Duodenal mucosa (tissue), 2 donors: ENCODE results near the gene CDCA4.
"Not testable (repeated sequence)": the region's sequence is repeated elsewhere in the genome, so short reads cannot be mapped to it uniquely, and the experiment has no call there.

Experiments
- H3K27ac ChIP-seq: one replicate; pipeline ENCODE4 v1.7.0; 2013; ENCODE audit warnings: low read depth, low read length
- H3K27me3 ChIP-seq, 2 donors: one replicate each; pipeline ENCODE4 v1.7.0; 2013; ENCODE audit warnings: low read length in 2 of 2, control low read depth in 1 of 2; ENCODE audit not compliant: insufficient read depth in 2 of 2, control insufficient read depth in 1 of 2
- H3K36me3 ChIP-seq, 2 donors: one replicate each; pipeline ENCODE4 v1.7.0; 2013; ENCODE audit warnings: low read length in 2 of 2, control low read depth in 1 of 2; ENCODE audit not compliant: insufficient read depth in 2 of 2, control insufficient read depth in 1 of 2
- H3K4me1 ChIP-seq, 2 donors: one replicate each; pipeline ENCODE4 v1.7.0; 2013; ENCODE audit warnings: low read length in 2 of 2, control low read depth in 1 of 2; ENCODE audit not compliant: insufficient read depth in 2 of 2, control insufficient read depth in 1 of 2
- H3K4me3 ChIP-seq, 2 donors: one replicate each; pipeline ENCODE4 v1.7.0; 2013; ENCODE audit warnings: low read length in 2 of 2, low read depth in 1 of 2
- H3K9ac ChIP-seq, 2 donors: one replicate each; pipeline ENCODE4 v1.7.0; 2013; ENCODE audit warnings: low read length in 2 of 2, low read depth in 1 of 2
- H3K9me3 ChIP-seq, 2 donors: one replicate each; pipeline ENCODE4 v1.7.0; 2013; ENCODE audit warnings: low read length in 2 of 2, control low read depth in 1 of 2; ENCODE audit not compliant: control insufficient read depth in 1 of 2

The CDCA4 gene

GRCh38 chr14:105049753-105050550, 29.1 kb upstream of the CDCA4 start:
- Histone ChIP-seq H3K36me3 (peaks cover 0 to 10% of the 10 kb centered on the region in 2 donors), H3K9me3 (no peaks in the 10 kb centered on the region), H3K9ac (no peak overlapping the region), H3K27ac (no peak overlapping the region), H3K27me3 (no peaks in the 10 kb centered on the region), H3K4me1 (peaks cover 10 to 15% of the 10 kb centered on the region in 2 donors), H3K4me3 (no peak overlapping the region)

GRCh38 chr14:105047283-105048016, 26.6 kb upstream of the CDCA4 start:
- H3K9me3 ChIP-seq: no peaks in the 10 kb centered on the region
- peaks cover 10 to 15% of the 10 kb centered on the region in 2 donors for H3K4me1 ChIP-seq
- H3K27ac ChIP-seq: no peak overlapping the region
- H3K27me3 ChIP-seq: peaks cover 0 to 6% of the 10 kb centered on the region in 2 donors
- peaks cover 0 to 10% of the 10 kb centered on the region in 2 donors for H3K36me3 ChIP-seq
- no peak overlapping the region for H3K4me3 ChIP-seq
- no peak overlapping the region for H3K9ac ChIP-seq

GRCh38 chr14:105046891-105047282, 26.0 kb upstream of the CDCA4 start:
- Histone ChIP-seq H3K9me3 (no peaks in the 10 kb centered on the region), H3K4me3 (no peak overlapping the region), H3K27me3 (peaks cover 0 to 6% of the 10 kb centered on the region in 2 donors), H3K36me3 (peaks cover 0 to 10% of the 10 kb centered on the region in 2 donors), H3K4me1 (peaks cover 10 to 15% of the 10 kb centered on the region in 2 donors), H3K27ac (no peak overlapping the region), H3K9ac (no peak overlapping the region)

GRCh38 chr14:105045710-105046326, 24.9 kb upstream of the CDCA4 start:
- Histone ChIP-seq H3K9ac (peak overlapping the region in 1 of 2 donors; percentile 25), H3K27ac (no peak overlapping the region), H3K4me1 (peaks cover 9 to 15% of the 10 kb centered on the region in 2 donors), H3K36me3 (no peaks in the 10 kb centered on the region), H3K9me3 (no peaks in the 10 kb centered on the region), H3K27me3 (peaks cover 0 to 6% of the 10 kb centered on the region in 2 donors), H3K4me3 (no peak overlapping the region)

- peaks cover 0 to 4% of the 10 kb centered on the region in 2 donors for H3K4me1 ChIP-seq
- H3K27ac ChIP-seq: no peak overlapping the region
- H3K36me3 ChIP-seq: no peaks in the 10 kb centered on the region
- no peak overlapping the region for H3K4me3 ChIP-seq
- peaks cover 0 to 6% of the 10 kb centered on the region in 2 donors for H3K27me3 ChIP-seq
- no peaks in the 10 kb centered on the region for H3K9me3 ChIP-seq
- H3K9ac ChIP-seq: no peak overlapping the region
These were observed 22.8 kb upstream of the CDCA4 start for GRCh38 chr14:105043641-105044040.

GRCh38 chr14:105042813-105043212, 21.9 kb upstream of the CDCA4 start:
- Histone ChIP-seq H3K27ac (no peak overlapping the region), H3K9me3 (no peaks in the 10 kb centered on the region), H3K36me3 (no peaks in the 10 kb centered on the region), H3K27me3 (peaks cover 0 to 6% of the 10 kb centered on the region in 2 donors), H3K4me1 (peaks cover 0 to 4% of the 10 kb centered on the region in 2 donors), H3K4me3 (no peak overlapping the region), H3K9ac (no peak overlapping the region)

- Histone ChIP-seq H3K9me3 (no peaks in the 10 kb centered on the region), H3K27me3 (peaks cover 0 to 6% of the 10 kb centered on the region in 2 donors), H3K4me3 (no peak overlapping the region), H3K4me1 (peaks cover 0 to 4% of the 10 kb centered on the region in 2 donors), H3K36me3 (no peaks in the 10 kb centered on the region), H3K9ac (no peak overlapping the region), H3K27ac (no peak overlapping the region)
These were observed 21.2 kb upstream of the CDCA4 start for GRCh38 chr14:105041841-105042765.

- Histone ChIP-seq H3K9me3 (no peaks in the 10 kb centered on the region), H3K27me3 (peaks cover 0 to 6% of the 10 kb centered on the region in 2 donors), H3K9ac (no peak overlapping the region), H3K4me3 (no peak overlapping the region), H3K4me1 (no peaks in the 10 kb centered on the region), H3K36me3 (no peaks in the 10 kb centered on the region), H3K27ac (no peak overlapping the region)
These were observed 18.7 kb upstream of the CDCA4 start for GRCh38 chr14:105039458-105040205.

- H3K4me1 ChIP-seq, H3K27me3 ChIP-seq, H3K9ac ChIP-seq, H3K4me3 ChIP-seq, H3K36me3 ChIP-seq, H3K27ac ChIP-seq, H3K9me3 ChIP-seq: not testable (repeated sequence)
These were observed 14.7 kb upstream of the CDCA4 start for GRCh38 chr14:105035616-105036015.
